ENCODE measurements around the gene TPCN2. TPM values are rescaled to one million over a fixed set of nuclear protein-coding genes. Genes with fewer than 3 reads are reported as not detected.
"Not testable (repeated sequence)": the region's sequence is repeated elsewhere in the genome, so short reads cannot be mapped to it uniquely, and the experiment has no call there.

Gene TPCN2
- total RNA-seq, 3 donors from 2014 or later: 5.8 to 8.4 (median 7.1) TPM

DNA sequence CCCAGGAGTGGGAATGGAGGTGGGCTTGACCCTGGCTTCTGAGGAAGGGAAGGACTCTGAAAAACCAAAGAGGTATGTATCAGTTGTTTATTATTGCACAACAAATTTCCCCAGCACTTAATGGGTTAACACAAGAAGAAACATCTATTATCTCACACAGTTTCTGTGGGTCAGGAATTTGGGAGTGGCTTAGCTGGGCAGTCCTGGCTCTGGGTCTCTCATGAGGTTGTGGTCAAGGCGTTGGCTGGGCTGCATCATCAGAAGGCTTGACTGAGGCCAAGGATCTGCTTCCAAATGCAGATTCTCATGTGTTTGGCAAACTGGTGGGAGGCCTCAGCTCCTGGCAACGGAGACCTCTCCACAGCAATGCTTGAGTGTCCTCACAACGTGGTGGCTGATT lies 89.5 kb downstream of the TPCN2 start:
- Mint-ChIP-seq H3K4me3 (no peak overlapping the region), H3K36me3 (ENCODE audit: insufficient read depth) (no peaks in the 10 kb centered on the region), H3K27me3 (ENCODE audit: low read depth) (no peaks in the 10 kb centered on the region), H3K4me1 (ENCODE audit: low read depth) (peaks cover 2% of the 10 kb centered on the region), H3K9me3 (no peaks in the 10 kb centered on the region)
- ATAC-seq (no peak), DNase-seq (no peak)

DNA sequence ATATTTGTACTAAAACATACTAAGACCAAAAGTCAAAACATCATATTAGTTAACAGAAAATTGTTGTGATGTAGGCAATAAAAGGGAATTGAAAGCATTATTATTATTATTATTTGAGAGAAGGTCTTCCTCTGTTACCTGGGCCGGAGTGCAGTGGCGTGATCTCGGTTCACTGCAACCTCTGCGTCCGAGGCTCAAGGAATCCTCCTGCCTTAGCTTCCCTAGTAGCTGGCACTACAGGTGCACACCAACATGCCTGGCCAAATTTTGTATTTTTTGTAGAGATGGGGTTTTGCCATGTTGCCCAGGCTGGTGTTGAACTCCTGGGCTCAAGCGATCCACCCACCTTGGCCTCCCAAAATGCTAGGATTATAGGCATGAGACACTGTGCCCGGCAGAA lies 91.4 kb downstream of the TPCN2 start:
- H3K4me1 Mint-ChIP-seq (ENCODE audit: low read depth); H3K4me3 Mint-ChIP-seq; ATAC-seq; H3K9me3 Mint-ChIP-seq; DNase-seq; H3K27me3 Mint-ChIP-seq (ENCODE audit: low read depth); H3K36me3 Mint-ChIP-seq (ENCODE audit: insufficient read depth): not testable (repeated sequence)

- H3K4me1 Mint-ChIP-seq (ENCODE audit: low read depth): peaks cover 9% of the 10 kb centered on the region
- peaks cover 3% of the 10 kb centered on the region for H3K36me3 Mint-ChIP-seq (ENCODE audit: insufficient read depth)
These were observed 91.9 kb downstream of the TPCN2 start for GRCh38 chr11:69140635-69141034.

GRCh38 chr11:69141742-69142141 lies 93.0 kb downstream of the TPCN2 start:
- ATAC-seq (no peak), DNase-seq (no peak)
- Mint-ChIP-seq H3K4me3 (no peak overlapping the region), H3K36me3 (ENCODE audit: insufficient read depth) (peaks cover 7% of the 10 kb centered on the region), H3K27me3 (ENCODE audit: low read depth) (peaks cover 2% of the 10 kb centered on the region), H3K9me3 (peaks cover 17% of the 10 kb centered on the region), H3K4me1 (ENCODE audit: low read depth) (peaks cover 9% of the 10 kb centered on the region)

More at GRCh38 chr11:69140635-69141034, 91.9 kb downstream of the TPCN2 start:
- no peak for DNase-seq
- Mint-ChIP-seq H3K9me3 (peaks cover 6% of the 10 kb centered on the region), H3K4me3 (no peak overlapping the region), H3K27me3 (ENCODE audit: low read depth) (no peaks in the 10 kb centered on the region)
- ATAC-seq: no peak

GRCh38 chr11:69142895-69143294 lies 94.2 kb downstream of the TPCN2 start:
- H3K4me1 Mint-ChIP-seq (ENCODE audit: low read depth): peaks cover 9% of the 10 kb centered on the region
- peaks cover 20% of the 10 kb centered on the region for H3K9me3 Mint-ChIP-seq
- DNase-seq: no peak
- no peak for ATAC-seq
- peaks cover 2% of the 10 kb centered on the region for H3K27me3 Mint-ChIP-seq (ENCODE audit: low read depth)
- H3K36me3 Mint-ChIP-seq (ENCODE audit: insufficient read depth): peaks cover 7% of the 10 kb centered on the region
- no peak overlapping the region for H3K4me3 Mint-ChIP-seq

DNA sequence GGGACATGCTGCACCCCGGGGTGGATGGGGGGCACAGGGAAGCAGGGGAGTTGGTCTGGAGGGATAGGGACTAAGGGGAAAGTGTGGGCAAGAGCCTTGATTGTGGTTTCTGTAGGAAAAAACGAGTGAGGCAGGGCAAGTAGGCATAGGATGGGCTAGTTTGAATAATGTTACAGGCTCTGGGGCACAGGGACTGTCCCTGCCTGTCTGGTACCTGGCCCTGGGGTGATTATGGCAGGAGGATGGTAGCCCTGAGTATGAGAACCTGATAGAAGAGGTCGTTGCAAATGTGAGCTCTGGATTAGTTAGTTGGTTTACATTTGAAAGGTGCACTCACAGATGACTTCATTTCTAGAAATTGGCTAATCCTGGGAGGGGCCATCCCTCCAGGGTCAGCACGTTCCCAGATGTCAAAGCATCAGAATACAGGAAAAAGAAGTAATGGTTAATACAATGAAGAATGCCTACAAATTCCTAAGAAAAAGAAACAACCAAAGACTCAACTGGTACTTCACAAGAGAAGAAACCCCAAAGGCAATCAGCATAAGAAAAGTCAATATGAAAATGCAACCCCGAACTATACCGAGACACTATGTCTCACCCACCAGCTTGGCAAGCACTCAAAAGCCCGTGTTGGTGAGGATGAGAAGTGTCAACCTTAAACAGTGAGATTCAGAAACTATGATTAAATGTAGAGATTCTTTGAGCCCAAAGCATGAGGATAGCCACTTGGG lies 95.8 kb downstream of the TPCN2 start:
- H3K9me3 Mint-ChIP-seq: peaks cover 20% of the 10 kb centered on the region
- H3K36me3 Mint-ChIP-seq (ENCODE audit: insufficient read depth): peaks cover 7% of the 10 kb centered on the region
- peaks cover 9% of the 10 kb centered on the region for H3K4me1 Mint-ChIP-seq (ENCODE audit: low read depth)
- H3K4me3 Mint-ChIP-seq: no peak overlapping the region
- DNase-seq (no peak), ATAC-seq (peak; percentile 73 to 78)
- peaks cover 2% of the 10 kb centered on the region for H3K27me3 Mint-ChIP-seq (ENCODE audit: low read depth)

- no peak for ATAC-seq
- peaks cover 21% of the 10 kb centered on the region for H3K9me3 Mint-ChIP-seq
- peaks cover 9% of the 10 kb centered on the region for H3K4me1 Mint-ChIP-seq (ENCODE audit: low read depth)
- peaks cover 2% of the 10 kb centered on the region for H3K27me3 Mint-ChIP-seq (ENCODE audit: low read depth)
- H3K4me3 Mint-ChIP-seq: no peak overlapping the region
- H3K36me3 Mint-ChIP-seq (ENCODE audit: insufficient read depth): peaks cover 7% of the 10 kb centered on the region
- no peak for DNase-seq
These were observed 96.3 kb downstream of the TPCN2 start for GRCh38 chr11:69145050-69145380.

- H3K36me3 Mint-ChIP-seq (ENCODE audit: insufficient read depth): peaks cover 10% of the 10 kb centered on the region
- DNase-seq (no peak), ATAC-seq (no peak)
- peaks cover 28% of the 10 kb centered on the region for H3K9me3 Mint-ChIP-seq
- H3K4me1 Mint-ChIP-seq (ENCODE audit: low read depth): peaks cover 9% of the 10 kb centered on the region
- peaks cover 4% of the 10 kb centered on the region for H3K27me3 Mint-ChIP-seq (ENCODE audit: low read depth)
- no peak overlapping the region for H3K4me3 Mint-ChIP-seq
These were observed 99.6 kb downstream of the TPCN2 start for GRCh38 chr11:69148377-69148762.

DNA sequence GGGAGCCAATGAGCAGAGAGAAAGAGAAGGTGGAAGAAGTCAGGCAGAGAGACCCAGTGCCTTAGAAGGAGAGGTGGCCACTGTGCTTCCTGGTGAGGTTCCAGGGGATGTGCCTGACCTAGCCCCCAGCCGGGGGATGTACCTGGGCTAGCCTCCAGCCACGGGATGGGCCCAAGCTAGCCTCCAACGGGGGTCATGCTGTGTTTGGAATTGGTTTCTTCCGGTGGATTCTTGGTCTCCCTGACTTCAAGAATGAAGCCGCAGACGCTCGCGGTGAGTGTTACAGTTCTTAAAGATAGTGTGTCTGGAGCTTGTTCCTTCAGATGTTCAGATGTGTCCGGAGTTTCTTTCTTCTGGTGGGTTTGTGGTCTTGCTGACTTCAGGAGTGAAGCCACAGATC lies 100.1 kb downstream of the TPCN2 start:
- peaks cover 10% of the 10 kb centered on the region for H3K36me3 Mint-ChIP-seq (ENCODE audit: insufficient read depth)
- no peak overlapping the region for H3K4me3 Mint-ChIP-seq

DNA sequence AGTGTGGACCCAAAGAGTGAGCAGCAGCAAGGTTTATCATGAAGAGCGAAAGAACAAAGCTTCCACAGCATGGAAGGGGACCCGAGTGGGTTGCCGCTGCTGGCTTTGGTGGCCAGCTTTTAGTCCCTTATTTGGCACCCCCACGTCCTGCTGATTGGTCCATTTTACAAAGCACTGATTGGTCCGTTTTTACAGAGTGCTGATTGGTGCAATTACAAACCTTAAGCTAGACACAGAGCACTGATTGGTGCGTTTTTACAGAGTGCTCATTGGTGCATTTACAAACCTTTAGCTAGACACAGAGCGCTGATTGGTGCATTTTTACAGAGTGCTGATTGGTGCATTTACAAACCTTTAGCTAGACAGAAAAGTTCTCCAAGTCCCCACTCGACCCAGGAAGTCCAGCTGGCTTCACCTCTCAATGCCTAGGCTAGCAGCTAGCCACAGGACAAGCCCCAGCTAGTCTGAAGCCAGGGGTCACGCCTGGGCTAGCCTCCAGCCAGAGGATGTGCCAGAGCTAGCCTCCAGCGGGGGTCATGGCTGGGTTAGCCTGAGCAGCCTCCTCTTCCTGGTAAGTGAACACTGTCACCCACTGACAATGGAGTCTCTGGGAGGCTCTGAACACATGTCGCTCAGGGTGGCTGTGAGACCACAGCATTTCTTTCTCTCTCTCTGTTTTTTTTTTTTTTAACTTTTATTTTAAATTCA lies 100.8 kb downstream of the TPCN2 start:
- not testable (repeated sequence) for ATAC-seq; H3K4me1 Mint-ChIP-seq (ENCODE audit: low read depth)

More for the DNA sequence above, 100.1 kb downstream of the TPCN2 start:
- Mint-ChIP-seq H3K9me3 (peaks cover 28% of the 10 kb centered on the region), H3K4me1 (ENCODE audit: low read depth) (peaks cover 9% of the 10 kb centered on the region), H3K27me3 (ENCODE audit: low read depth) (peaks cover 4% of the 10 kb centered on the region)
- ATAC-seq: no peak
- no peak for DNase-seq

GRCh38 chr11:69150175-69150574 lies 101.4 kb downstream of the TPCN2 start:
- peaks cover 25% of the 10 kb centered on the region for H3K9me3 Mint-ChIP-seq
- ATAC-seq (no peak), DNase-seq (no peak)
- H3K4me3 Mint-ChIP-seq: no peak overlapping the region
- peaks cover 7% of the 10 kb centered on the region for H3K36me3 Mint-ChIP-seq (ENCODE audit: insufficient read depth)
- H3K4me1 Mint-ChIP-seq (ENCODE audit: low read depth): no peaks in the 10 kb centered on the region
- peaks cover 4% of the 10 kb centered on the region for H3K27me3 Mint-ChIP-seq (ENCODE audit: low read depth)

More for the DNA sequence above, 100.8 kb downstream of the TPCN2 start:
- H3K27me3 Mint-ChIP-seq (ENCODE audit: low read depth); H3K4me3 Mint-ChIP-seq; DNase-seq: not testable (repeated sequence)
- H3K9me3 Mint-ChIP-seq: peaks cover 28% of the 10 kb centered on the region
- peaks cover 10% of the 10 kb centered on the region for H3K36me3 Mint-ChIP-seq (ENCODE audit: insufficient read depth)

DNA sequence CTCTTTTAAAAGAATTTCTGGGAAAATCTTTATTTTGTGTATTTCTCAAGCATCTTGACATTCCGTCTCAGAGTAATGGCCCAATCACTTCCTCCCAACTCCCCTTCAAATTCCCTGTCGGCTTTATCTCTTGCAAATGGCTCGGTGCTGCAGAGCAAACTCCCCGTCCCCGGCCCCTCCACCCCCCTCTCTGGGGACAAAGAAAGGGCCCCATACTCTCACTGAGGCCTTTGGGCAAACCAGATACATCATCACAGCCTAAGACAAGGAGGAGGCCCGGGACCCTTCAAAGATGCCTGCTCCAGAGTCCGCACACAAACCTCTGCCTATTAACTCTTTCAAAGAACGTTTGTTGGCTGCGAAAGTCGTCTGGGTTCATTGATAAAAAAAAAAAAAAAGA lies 103.1 kb downstream of the TPCN2 start:
- Mint-ChIP-seq H3K4me1 (ENCODE audit: low read depth) (peaks cover 10% of the 10 kb centered on the region), H3K27me3 (ENCODE audit: low read depth) (peaks cover 2% of the 10 kb centered on the region), H3K36me3 (ENCODE audit: insufficient read depth) (peaks cover 3% of the 10 kb centered on the region), H3K9me3 (peaks cover 10% of the 10 kb centered on the region), H3K4me3 (no peak overlapping the region)
- ATAC-seq: no peak
- no peak for DNase-seq

DNA sequence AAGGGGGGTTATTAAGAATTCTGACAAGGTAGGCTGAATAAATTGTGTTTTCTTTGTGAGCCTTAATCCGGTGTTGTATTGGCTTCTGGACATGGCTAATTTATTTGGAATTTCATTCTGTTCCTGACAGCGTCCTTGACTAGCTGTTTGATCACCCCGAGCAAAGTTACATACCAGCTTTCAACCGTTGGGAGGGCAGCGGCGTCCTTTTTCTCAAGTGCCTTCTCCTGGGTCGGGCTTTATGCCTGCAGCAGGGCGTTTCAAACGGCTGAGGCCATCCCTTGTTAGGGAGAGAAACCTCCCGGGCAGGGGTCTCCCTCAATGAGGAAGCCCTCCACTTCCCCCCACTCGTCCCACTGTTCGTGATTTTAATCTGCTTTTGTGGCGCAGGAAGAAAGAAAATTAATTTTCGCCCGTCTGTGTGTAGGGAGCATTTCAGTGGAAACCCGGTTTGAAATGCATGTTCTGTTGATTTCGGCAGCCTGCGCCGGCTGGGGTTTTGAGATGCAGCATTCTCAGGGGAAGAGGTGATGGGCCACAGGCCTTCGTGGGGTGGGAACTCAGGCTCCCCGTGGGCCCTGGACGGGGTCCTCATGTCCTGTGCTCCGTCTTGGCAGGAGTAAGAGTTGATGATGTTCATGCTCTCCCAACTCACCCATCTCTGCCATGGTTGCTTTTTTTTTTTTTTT lies 104.1 kb downstream of the TPCN2 start:
- Mint-ChIP-seq H3K4me1 (ENCODE audit: low read depth) (peaks cover 10% of the 10 kb centered on the region), H3K9me3 (peaks cover 8% of the 10 kb centered on the region), H3K36me3 (ENCODE audit: insufficient read depth) (peaks cover 3% of the 10 kb centered on the region), H3K4me3 (no peak overlapping the region), H3K27me3 (ENCODE audit: low read depth) (peaks cover 2% of the 10 kb centered on the region)
- ATAC-seq: no peak
- no peak for DNase-seq

- Mint-ChIP-seq H3K9me3 (peaks cover 8% of the 10 kb centered on the region), H3K4me3 (no peak overlapping the region), H3K27me3 (ENCODE audit: low read depth) (peaks cover 2% of the 10 kb centered on the region), H3K4me1 (ENCODE audit: low read depth) (peaks cover 10% of the 10 kb centered on the region), H3K36me3 (ENCODE audit: insufficient read depth) (peaks cover 3% of the 10 kb centered on the region)
- DNase-seq (no peak), ATAC-seq (no peak)
These were observed 104.9 kb downstream of the TPCN2 start for GRCh38 chr11:69153661-69154060.

Measured in activated T-cell treated with anti-CD3 and anti-CD28 coated beads, Interleukin-2, amount 50 U/mL, for 4 hours (primary cell).